Natural killer cell treated with Interleukin-12 subunit alpha and Interleukin-12 subunit beta and Interleukin-15 and Interleukin-18, amount 100 ng/mL, for 72 hours (primary cell): ENCODE data around the gene KCNT2. TPM values are rescaled to one million over a fixed set of nuclear protein-coding genes. Genes with fewer than 3 reads are reported as not detected.
"Not testable (repeated sequence)": the region's sequence is repeated elsewhere in the genome, so short reads cannot be mapped to it uniquely, and the experiment has no call there.

Experiments used
- ATAC-seq, 2 donors: fragments of 150-1000 bp; cut with Tn5 transposase in 1 of 2; sonication (Bioruptor Pico), chemical (Tn5 transposase) in 1 of 2; 2 replicates each; pipeline ENCODE4 v1.10.0; 2021
- DNase-seq: peaks from one replicate; pipeline ENCODE4 v3.0.0; 2022; ENCODE audit warnings: low spot score
- H3K27ac Mint-ChIP-seq, 2 donors: 1 replicate in 1 of 2; 2 replicates in 1 of 2; pipeline ENCODE4 v1.8.0; 2022; ENCODE audit warnings: mixed read lengths in 2 of 2, mild to moderate bottlenecking in 1 of 2, moderate library complexity in 1 of 2
- H3K27me3 Mint-ChIP-seq, 2 donors: 1 replicate in 1 of 2; 2 replicates in 1 of 2; pipeline ENCODE4 v1.8.0; 2022; ENCODE audit warnings: mixed read lengths in 2 of 2
- H3K36me3 Mint-ChIP-seq: one replicate; pipeline ENCODE4 v1.8.0; 2022; ENCODE audit warnings: mixed read lengths
- H3K4me1 Mint-ChIP-seq, 2 donors: 1 replicate in 1 of 2; 2 replicates in 1 of 2; pipeline ENCODE4 v1.8.0; 2022; ENCODE audit warnings: low read depth in 2 of 2, mixed read lengths in 2 of 2, mild to moderate bottlenecking in 1 of 2
- H3K4me3 Mint-ChIP-seq: one replicate; pipeline ENCODE4 v1.8.0; 2022; ENCODE audit warnings: mixed read lengths
- H3K9me3 Mint-ChIP-seq: 2 replicates; pipeline ENCODE4 v1.8.0; 2022; ENCODE audit warnings: mixed read lengths
- total RNA-seq, 2 donors: library from RNA; stranded (reverse); gene quantifications; one replicate each; pipeline ENCODE4 v1.2.3, GENCODE V29; 2022

KCNT2 gene
- total RNA-seq, 2 donors from 2014 or later = not detected

DNA sequence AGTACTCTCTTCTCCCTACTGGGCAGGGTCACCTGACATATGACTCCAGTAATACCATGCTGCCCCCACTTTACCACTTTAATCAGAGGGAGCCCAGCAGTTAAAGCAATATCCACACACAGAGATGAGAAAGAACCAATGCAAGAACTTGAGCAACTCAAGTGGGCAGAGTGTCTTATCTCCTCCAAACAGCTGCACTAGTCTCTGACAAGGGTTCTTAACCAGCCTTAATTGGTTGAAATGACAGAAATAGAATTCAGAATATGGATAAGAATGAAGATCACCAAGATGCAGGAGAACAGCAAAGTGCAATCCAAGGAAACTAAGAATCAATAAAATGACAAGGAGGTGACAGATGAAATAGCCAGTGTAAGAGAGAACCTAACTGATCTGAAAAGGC, 91.0 kb downstream of the KCNT2 start:
- no peak for ATAC-seq
- Mint-ChIP-seq H3K27me3 (no peaks in the 10 kb centered on the region), H3K4me1 (no peaks in the 10 kb centered on the region), H3K9me3 (peaks cover 30% of the 10 kb centered on the region), H3K4me3 (no peak overlapping the region), H3K27ac (no peak overlapping the region), H3K36me3 (peaks cover 10% of the 10 kb centered on the region)
- DNase-seq = no peak

DNA sequence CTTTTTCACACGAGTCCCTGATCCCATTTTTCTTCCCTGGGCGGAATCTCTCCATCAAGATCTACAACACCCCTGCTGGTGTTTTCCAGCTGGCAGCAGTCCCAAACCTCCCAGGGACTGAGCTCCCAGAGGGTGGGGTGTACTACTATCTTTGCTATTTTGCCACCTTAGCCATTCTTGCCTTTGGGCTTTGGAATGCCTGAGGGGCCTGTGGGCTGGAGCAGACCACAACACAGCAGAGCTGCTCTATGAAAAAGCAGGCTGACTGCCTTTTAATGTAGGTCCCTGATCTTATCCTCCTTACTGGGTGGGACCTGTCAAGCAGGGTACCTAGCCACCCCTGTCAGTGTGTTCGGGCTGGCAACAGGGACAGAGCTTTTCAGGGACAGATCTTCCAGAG, 91.9 kb downstream of the KCNT2 start:
- no peak overlapping the region for H3K4me3 Mint-ChIP-seq
- peaks cover 37% of the 10 kb centered on the region for H3K9me3 Mint-ChIP-seq
- ATAC-seq = no peak
- H3K4me1 Mint-ChIP-seq = no peaks in the 10 kb centered on the region
- H3K27ac Mint-ChIP-seq = no peak overlapping the region
- no peak for DNase-seq
- H3K27me3 Mint-ChIP-seq = no peaks in the 10 kb centered on the region
- peaks cover 10% of the 10 kb centered on the region for H3K36me3 Mint-ChIP-seq

DNA sequence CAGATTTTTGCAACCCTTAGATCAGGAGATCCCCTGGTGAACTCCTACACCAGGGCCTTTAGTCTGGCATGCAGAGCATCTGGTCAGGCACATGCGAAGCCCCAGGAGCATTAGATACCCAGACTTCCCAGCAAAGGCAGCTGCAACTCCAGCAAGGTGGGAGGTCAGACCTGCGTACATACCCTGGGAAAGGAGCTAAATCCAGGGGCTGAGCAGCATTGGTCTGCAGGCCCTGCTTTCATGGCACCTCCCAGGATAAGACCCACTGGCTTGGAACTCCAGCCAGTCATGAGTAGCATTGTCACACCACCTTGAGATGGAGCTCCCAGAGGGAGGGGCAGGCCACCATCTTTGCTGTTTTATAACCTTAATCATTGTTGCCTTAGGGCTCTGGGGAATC, 92.3 kb downstream of the KCNT2 start:
- DNase-seq (no peak), ATAC-seq (no peak)
- Mint-ChIP-seq H3K9me3 (peaks cover 39% of the 10 kb centered on the region), H3K4me3 (no peak overlapping the region), H3K36me3 (peaks cover 10% of the 10 kb centered on the region), H3K27me3 (no peaks in the 10 kb centered on the region), H3K4me1 (no peaks in the 10 kb centered on the region), H3K27ac (no peak overlapping the region)

DNA sequence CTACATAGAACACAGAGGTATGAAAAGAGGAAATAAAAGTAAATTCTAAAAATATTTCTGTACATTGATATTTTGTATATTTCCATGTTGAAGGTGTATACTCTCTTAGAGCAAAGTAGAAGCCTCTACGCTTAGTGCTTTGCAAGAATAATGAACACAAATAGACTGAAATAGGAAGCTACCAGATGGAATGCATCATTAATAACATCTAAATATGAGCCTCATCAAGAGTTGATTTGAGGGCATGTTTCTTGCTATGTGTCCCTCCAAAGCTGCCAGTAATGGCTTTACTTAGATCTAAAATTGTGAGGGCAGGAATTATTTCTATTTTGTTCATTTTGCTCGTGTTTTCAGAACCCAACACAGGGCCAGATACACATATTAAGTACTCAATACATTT, 94.4 kb downstream of the KCNT2 start:
- Mint-ChIP-seq H3K9me3 (peaks cover 28% of the 10 kb centered on the region), H3K4me1 (no peaks in the 10 kb centered on the region), H3K36me3 (peaks cover 7% of the 10 kb centered on the region), H3K27me3 (no peaks in the 10 kb centered on the region), H3K27ac (no peak overlapping the region), H3K4me3 (no peak overlapping the region)
- DNase-seq = no peak
- no peak for ATAC-seq

DNA sequence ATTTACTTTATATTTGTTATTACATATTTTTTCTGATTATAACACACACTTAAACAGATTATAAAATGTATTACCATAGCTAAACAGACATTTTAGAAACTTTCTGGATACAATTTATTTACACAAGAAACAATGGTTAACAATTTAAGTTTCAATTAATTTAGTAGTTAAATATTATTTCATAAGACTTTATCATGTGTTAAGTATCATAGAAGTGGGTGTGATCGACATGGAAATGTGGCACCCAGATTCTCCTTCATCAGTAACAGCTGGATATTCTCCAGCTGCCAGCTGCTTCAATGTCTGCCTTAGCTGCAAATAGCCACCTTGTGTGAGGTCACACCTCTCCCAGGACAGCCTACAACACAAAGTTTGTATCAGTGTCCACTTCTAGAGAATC, 97.8 kb downstream of the KCNT2 start:
- DNase-seq = no peak
- H3K4me1 Mint-ChIP-seq = no peaks in the 10 kb centered on the region
- no peak for ATAC-seq
- no peaks in the 10 kb centered on the region for H3K36me3 Mint-ChIP-seq
- peaks cover 14% of the 10 kb centered on the region for H3K9me3 Mint-ChIP-seq
- no peaks in the 10 kb centered on the region for H3K27me3 Mint-ChIP-seq
- H3K27ac Mint-ChIP-seq = no peak overlapping the region
- H3K4me3 Mint-ChIP-seq = no peak overlapping the region

DNA sequence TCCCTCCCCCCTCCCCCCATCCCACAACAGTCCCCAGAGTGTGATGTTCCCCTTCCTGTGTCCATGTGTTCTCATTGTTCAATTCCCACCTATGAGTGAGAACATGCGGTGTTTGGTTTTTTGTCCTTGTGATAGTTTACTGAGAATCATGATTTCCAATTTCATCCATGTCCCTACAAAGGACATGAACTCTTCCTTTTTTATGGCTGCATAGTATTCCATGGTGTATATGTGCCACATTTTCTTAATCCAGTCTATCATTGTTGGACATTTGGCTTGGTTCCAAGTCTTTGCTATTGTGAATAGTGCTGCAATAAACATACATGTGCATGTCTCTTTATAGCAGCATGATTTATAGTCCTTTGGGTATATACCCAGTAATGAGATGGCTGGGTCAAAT, 104.0 kb downstream of the KCNT2 start:
- H3K27ac Mint-ChIP-seq, DNase-seq, H3K36me3 Mint-ChIP-seq, H3K4me1 Mint-ChIP-seq, H3K4me3 Mint-ChIP-seq, H3K9me3 Mint-ChIP-seq, H3K27me3 Mint-ChIP-seq, ATAC-seq: not testable (repeated sequence)

DNA sequence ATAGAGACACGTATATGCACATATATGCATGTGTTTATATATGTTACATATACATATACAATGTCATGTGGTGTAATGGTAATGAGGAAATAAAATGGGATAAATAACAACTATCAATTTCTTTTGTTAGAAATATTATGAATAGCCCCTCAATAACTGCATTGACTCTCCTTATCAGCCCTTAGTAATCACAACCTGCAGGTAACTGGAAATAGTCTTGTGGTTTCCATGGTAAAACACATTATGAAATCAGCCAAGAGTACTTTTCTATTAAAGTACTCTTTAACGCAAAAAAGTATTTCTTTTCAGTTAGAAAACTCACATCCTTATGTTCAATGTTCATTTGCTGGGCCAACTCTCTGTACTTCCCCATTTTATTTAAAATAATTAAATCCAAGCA, 105.8 kb downstream of the KCNT2 start:
- H3K4me1 Mint-ChIP-seq = no peaks in the 10 kb centered on the region
- H3K9me3 Mint-ChIP-seq = no peaks in the 10 kb centered on the region
- H3K36me3 Mint-ChIP-seq = no peaks in the 10 kb centered on the region
- no peaks in the 10 kb centered on the region for H3K27me3 Mint-ChIP-seq
- DNase-seq = no peak
- ATAC-seq = no peak
- H3K4me3 Mint-ChIP-seq = no peak overlapping the region
- no peak overlapping the region for H3K27ac Mint-ChIP-seq

DNA sequence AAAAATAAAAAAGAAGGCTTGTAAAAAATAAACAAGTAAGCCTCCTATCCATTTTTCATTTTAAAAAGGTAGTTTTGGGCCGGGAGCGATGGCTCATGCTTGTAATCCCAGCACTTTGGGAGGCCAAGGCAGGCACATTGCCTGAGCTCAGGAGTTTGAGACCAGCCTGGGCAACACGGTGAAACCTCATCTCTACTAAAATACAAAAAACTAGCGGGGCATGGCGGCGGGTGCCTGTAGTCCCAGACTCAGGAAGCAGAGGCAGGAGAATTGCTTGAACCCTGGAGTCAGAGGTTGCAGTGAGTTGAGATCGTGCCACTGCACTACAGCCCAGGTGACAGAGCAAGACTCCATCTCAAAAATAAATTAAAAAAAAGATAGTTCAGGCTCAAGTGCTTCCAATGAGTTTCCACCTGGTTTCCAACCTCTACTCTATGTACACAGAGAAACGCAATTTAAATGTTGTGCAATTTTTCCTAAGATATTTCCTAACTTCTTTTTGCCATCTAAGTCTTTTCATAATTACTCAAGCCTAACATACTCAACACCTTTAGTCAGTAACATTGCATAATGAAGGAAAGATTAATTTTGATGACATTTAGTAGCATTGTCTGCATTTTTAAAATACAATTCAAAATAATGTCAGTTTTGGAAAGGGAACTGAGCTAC, 106.3 kb downstream of the KCNT2 start:
- DNase-seq (no peak), ATAC-seq (no peak)
- H3K27ac Mint-ChIP-seq = no peak overlapping the region
- no peaks in the 10 kb centered on the region for H3K4me1 Mint-ChIP-seq
- H3K36me3 Mint-ChIP-seq = no peaks in the 10 kb centered on the region
- no peaks in the 10 kb centered on the region for H3K27me3 Mint-ChIP-seq
- H3K4me3 Mint-ChIP-seq = no peak overlapping the region
- H3K9me3 Mint-ChIP-seq = no peaks in the 10 kb centered on the region

DNA sequence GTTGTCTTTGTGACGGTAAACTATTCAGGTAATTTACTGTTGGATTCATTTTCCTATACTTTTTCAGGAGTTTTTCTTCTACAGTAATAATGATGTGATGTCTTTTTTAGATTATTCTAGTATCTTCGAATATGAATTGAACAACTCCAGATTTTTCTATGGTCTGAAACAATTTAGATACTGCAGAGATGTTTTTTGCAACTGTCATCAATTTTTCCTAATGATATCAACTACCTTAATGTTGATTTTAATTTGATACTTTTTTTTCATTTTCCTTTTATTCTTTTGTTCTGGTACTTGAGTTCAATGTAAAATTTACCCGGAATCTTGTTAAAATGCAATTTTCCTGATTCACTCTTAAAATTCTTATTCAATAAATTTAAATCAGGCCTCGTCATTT, 110.4 kb downstream of the KCNT2 start:
- H3K9me3 Mint-ChIP-seq = peaks cover 4% of the 10 kb centered on the region
- ATAC-seq (no peak), DNase-seq (no peak)
- H3K27me3 Mint-ChIP-seq = no peaks in the 10 kb centered on the region
- H3K4me1 Mint-ChIP-seq = no peaks in the 10 kb centered on the region
- H3K27ac Mint-ChIP-seq = no peak overlapping the region
- no peaks in the 10 kb centered on the region for H3K36me3 Mint-ChIP-seq
- no peak overlapping the region for H3K4me3 Mint-ChIP-seq

DNA sequence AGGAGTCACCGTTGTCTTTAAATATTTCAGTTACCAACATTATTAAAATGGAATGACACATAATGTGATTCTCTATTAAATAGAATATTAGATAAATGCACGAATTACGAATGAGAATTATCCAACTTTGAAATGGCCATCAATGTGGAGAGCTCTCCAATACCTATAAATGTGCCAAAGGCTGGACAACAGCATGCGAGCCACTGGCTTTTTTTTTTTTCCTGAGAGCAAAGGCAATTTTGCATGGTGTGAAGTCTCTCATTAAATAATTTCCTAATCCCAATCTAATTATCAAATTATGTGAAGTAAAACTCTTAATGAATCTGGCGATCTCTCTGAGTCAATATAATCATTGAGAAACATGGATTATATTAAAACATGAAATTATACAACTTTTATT, 113.5 kb downstream of the KCNT2 start:
- no peak for ATAC-seq
- Mint-ChIP-seq H3K4me1 (no peaks in the 10 kb centered on the region), H3K4me3 (no peak overlapping the region), H3K9me3 (peaks cover 4% of the 10 kb centered on the region), H3K27ac (no peak overlapping the region), H3K27me3 (no peaks in the 10 kb centered on the region), H3K36me3 (no peaks in the 10 kb centered on the region)
- no peak for DNase-seq

DNA sequence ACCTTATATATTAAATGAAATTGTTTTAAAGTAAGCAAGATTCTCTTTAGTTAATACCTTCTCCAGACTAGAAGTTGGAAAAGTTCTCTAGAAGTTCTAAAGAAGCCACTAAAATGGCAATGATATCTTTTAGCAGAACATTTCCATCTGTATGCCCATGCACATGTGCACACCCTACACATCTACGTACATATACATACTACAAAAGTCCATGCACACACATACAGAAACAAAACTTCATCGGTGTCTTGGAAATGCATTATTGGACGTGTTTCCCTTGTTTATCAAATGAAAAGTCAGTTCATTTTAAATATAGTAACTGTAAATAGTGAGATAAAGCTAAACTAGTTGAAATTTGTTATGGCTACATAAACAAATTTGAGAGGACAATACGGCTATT, 114.4 kb downstream of the KCNT2 start:
- H3K9me3 Mint-ChIP-seq = peaks cover 4% of the 10 kb centered on the region
- H3K4me1 Mint-ChIP-seq = no peaks in the 10 kb centered on the region
- H3K4me3 Mint-ChIP-seq = no peak overlapping the region
- H3K27me3 Mint-ChIP-seq = no peaks in the 10 kb centered on the region
- no peak overlapping the region for H3K27ac Mint-ChIP-seq
- no peak for ATAC-seq
- H3K36me3 Mint-ChIP-seq = no peaks in the 10 kb centered on the region
- DNase-seq = no peak

DNA sequence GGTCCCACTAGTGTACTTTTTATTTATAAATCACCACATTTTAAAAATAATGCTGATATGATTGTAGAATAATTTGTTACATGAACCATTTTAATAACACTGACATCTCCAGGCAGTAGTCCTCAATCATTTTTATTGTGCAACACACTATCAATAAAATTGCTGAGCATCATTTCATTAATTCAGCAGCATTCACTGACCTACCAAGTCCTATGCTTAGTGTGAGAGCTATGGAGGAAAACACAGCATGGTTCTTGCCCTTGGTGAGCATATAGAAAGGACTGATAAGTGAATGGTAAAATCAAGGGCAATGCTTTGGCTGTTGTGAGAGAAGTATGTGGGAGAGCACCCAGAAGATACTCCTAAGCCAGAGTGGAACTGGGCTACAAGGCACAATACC, 119.7 kb downstream of the KCNT2 start:
- peaks cover under 1% of the 10 kb centered on the region for H3K9me3 Mint-ChIP-seq
- H3K36me3 Mint-ChIP-seq = no peaks in the 10 kb centered on the region

DNA sequence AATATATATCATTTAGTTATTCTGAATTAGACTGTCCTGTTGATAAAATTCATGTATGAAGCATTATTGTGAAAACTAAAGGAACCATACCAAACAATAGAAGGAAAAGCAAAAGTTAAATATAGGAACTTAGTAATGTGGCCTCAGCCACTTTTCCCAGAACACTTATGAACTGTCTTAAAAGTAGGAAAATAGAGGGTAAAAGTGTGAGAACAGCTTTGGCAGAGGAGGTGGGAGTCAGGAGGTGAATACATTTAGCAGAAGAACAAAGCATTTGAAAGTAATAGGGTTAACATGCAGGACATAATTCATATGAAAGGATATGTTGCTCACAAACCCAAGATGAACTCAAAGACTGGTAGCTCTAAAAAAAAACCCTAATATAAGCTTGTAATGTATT, 121.9 kb downstream of the KCNT2 start:
- H3K4me1 Mint-ChIP-seq = no peaks in the 10 kb centered on the region
- no peak overlapping the region for H3K4me3 Mint-ChIP-seq
- H3K27ac Mint-ChIP-seq = no peak overlapping the region
- DNase-seq (no peak), ATAC-seq (no peak)
- no peaks in the 10 kb centered on the region for H3K27me3 Mint-ChIP-seq
- H3K36me3 Mint-ChIP-seq = no peaks in the 10 kb centered on the region
- H3K9me3 Mint-ChIP-seq = peaks cover 8% of the 10 kb centered on the region

More for the DNA sequence above, 119.7 kb downstream of the KCNT2 start:
- Mint-ChIP-seq H3K27me3 (no peaks in the 10 kb centered on the region), H3K27ac (no peak overlapping the region), H3K4me1 (no peaks in the 10 kb centered on the region), H3K4me3 (no peak overlapping the region)
- ATAC-seq (no peak), DNase-seq (no peak)

DNA sequence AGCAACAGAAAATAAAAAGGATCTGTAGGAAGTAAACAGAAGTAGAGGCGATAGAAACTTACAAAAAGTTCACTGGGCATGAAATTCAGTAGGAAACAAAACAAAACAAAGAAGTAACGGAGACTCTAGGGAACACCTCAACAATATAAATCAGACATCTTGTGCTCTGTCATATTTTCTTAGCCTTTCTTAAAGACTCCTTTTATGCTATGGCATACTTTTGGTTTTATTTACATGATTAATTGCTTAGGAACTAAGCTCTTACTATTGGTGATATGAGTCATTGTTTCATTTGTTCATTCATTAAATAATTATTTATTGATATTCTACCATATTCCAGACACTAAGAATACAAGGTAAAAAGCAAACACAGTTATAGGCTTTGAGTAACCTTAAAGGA, 126.6 kb downstream of the KCNT2 start:
- Mint-ChIP-seq H3K4me3 (no peak overlapping the region), H3K36me3 (no peaks in the 10 kb centered on the region), H3K27me3 (no peaks in the 10 kb centered on the region), H3K4me1 (no peaks in the 10 kb centered on the region), H3K9me3 (peaks cover 8% of the 10 kb centered on the region), H3K27ac (no peak overlapping the region)
- no peak for ATAC-seq
- DNase-seq = no peak

DNA sequence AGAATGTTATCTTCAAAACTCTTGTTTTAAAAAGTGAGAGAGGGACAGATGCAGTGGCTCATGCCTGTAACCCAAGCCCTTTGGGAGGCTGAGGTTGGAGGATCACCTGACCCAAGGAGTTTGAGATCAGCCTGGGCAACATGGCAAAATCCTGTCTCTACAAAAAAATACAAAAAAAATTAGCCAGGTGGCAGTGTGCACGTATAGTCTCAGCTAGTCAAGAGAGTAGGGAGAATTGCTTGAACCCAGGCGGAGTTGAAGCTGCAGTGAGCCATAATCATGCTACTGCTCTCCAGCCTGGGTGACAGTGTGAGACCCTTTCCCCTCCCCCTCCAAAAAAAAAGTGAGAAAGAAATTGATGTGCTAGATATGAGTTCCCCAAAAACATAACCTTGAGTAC, 131.0 kb downstream of the KCNT2 start:
- no peaks in the 10 kb centered on the region for H3K4me1 Mint-ChIP-seq
- no peak overlapping the region for H3K4me3 Mint-ChIP-seq
- H3K9me3 Mint-ChIP-seq = peaks cover 10% of the 10 kb centered on the region
- no peak overlapping the region for H3K27ac Mint-ChIP-seq
- DNase-seq (no peak), ATAC-seq (no peak)
- H3K36me3 Mint-ChIP-seq = no peaks in the 10 kb centered on the region
- no peaks in the 10 kb centered on the region for H3K27me3 Mint-ChIP-seq
